Parathyroid adenoma (tissue), 2 donors: ENCODE data around the gene MARCO.

ENCODE experiments used
- H2AFZ ChIP-seq: fragments of 300-600 bp; sonication (generic); one replicate; pipeline ENCODE4 v1.7.0; 2017; ENCODE audit warnings: antibody characterized with exemption, mild to moderate bottlenecking
- H3K27ac ChIP-seq: fragments of 300-600 bp; sonication (generic); one replicate; pipeline ENCODE4 v1.7.0; 2017
- H3K27me3 ChIP-seq: fragments of 300-600 bp; sonication (generic); one replicate; pipeline ENCODE4 v1.7.0; 2017; ENCODE audit warnings: low read length; ENCODE audit not compliant: control insufficient read depth, insufficient read depth
- H3K36me3 ChIP-seq: fragments of 300-600 bp; sonication (generic); one replicate; pipeline ENCODE4 v1.7.0; 2017; ENCODE audit warnings: low read length; ENCODE audit not compliant: control insufficient read depth, insufficient read depth
- H3K4me1 ChIP-seq: fragments of 300-600 bp; sonication (generic); one replicate; pipeline ENCODE4 v1.7.0; 2017; ENCODE audit warnings: control low read depth
- H3K4me2 ChIP-seq: fragments of 300-600 bp; sonication (generic); one replicate; pipeline ENCODE4 v1.7.0; 2017; ENCODE audit warnings: low read length
- H3K4me3 ChIP-seq: fragments of 300-600 bp; sonication (generic); one replicate; pipeline ENCODE4 v1.7.0; 2017; ENCODE audit warnings: low read depth, low read length
- H3K79me2 ChIP-seq: fragments of 300-600 bp; sonication (generic); one replicate; pipeline ENCODE4 v1.7.0; 2017; ENCODE audit warnings: control low read depth
- H3K9ac ChIP-seq: fragments of 300-600 bp; sonication (generic); one replicate; pipeline ENCODE4 v1.7.0; 2017; ENCODE audit warnings: mild to moderate bottlenecking
- H3K9me3 ChIP-seq: fragments of 300-600 bp; sonication (generic); one replicate; pipeline ENCODE4 v1.7.0; 2017; ENCODE audit warnings: low read length; ENCODE audit not compliant: control insufficient read depth
- TF ChIP-seq, protein P1 (sequence below): fragments of 300-600 bp; sonication (generic); IDR thresholded peaks from one replicate; pipeline ENCODE4 v1.7.0; 2017; ENCODE audit warnings: antibody characterized with exemption, mild to moderate bottlenecking
- donor health status: primary hyperparathyroidism.

Gene MARCO, protein sequence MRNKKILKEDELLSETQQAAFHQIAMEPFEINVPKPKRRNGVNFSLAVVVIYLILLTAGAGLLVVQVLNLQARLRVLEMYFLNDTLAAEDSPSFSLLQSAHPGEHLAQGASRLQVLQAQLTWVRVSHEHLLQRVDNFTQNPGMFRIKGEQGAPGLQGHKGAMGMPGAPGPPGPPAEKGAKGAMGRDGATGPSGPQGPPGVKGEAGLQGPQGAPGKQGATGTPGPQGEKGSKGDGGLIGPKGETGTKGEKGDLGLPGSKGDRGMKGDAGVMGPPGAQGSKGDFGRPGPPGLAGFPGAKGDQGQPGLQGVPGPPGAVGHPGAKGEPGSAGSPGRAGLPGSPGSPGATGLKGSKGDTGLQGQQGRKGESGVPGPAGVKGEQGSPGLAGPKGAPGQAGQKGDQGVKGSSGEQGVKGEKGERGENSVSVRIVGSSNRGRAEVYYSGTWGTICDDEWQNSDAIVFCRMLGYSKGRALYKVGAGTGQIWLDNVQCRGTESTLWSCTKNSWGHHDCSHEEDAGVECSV

DNA sequence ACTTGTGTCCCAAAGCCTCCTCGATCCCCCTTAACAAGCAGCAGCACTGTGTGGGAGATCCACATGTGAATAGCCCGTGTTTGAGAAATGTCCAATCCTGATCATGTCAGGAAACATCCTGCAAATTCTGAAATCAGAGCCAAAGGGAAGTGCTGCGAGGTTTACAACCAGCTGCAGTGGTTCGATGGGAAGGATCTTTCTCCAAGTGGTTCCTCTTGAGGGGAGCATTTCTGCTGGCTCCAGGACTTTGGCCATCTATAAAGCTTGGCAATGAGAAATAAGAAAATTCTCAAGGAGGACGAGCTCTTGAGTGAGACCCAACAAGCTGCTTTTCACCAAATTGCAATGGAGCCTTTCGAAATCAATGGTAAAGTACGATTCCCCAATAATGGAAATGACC is at the start of gene MARCO:
MARCO (plus strand) TSS at position 164 of the 400 bp plus-strand sequence; CDS start at position 271, 107 bp downstream.
- no peak within 1 kb of the TSS for H3K4me3 ChIP-seq
- no peaks in the 10 kb centered on the region for H3K9me3 ChIP-seq
- no peaks in the 10 kb centered on the region for H3K27me3 ChIP-seq
- H3K4me1 ChIP-seq: no peaks in the 10 kb centered on the region
- no peaks in the 10 kb centered on the region for H3K36me3 ChIP-seq
- H3K79me2 ChIP-seq: no peaks in the 10 kb centered on the region
- no peak within 1 kb of the TSS for H2AFZ ChIP-seq
- no peak within 1 kb of the TSS for H3K9ac ChIP-seq
- H3K27ac ChIP-seq: no peak within 1 kb of the TSS
- H3K4me2 ChIP-seq: no peak within 1 kb of the TSS
- TF ChIP-seq, protein P1, sequence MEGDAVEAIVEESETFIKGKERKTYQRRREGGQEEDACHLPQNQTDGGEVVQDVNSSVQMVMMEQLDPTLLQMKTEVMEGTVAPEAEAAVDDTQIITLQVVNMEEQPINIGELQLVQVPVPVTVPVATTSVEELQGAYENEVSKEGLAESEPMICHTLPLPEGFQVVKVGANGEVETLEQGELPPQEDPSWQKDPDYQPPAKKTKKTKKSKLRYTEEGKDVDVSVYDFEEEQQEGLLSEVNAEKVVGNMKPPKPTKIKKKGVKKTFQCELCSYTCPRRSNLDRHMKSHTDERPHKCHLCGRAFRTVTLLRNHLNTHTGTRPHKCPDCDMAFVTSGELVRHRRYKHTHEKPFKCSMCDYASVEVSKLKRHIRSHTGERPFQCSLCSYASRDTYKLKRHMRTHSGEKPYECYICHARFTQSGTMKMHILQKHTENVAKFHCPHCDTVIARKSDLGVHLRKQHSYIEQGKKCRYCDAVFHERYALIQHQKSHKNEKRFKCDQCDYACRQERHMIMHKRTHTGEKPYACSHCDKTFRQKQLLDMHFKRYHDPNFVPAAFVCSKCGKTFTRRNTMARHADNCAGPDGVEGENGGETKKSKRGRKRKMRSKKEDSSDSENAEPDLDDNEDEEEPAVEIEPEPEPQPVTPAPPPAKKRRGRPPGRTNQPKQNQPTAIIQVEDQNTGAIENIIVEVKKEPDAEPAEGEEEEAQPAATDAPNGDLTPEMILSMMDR: no peak

DNA sequence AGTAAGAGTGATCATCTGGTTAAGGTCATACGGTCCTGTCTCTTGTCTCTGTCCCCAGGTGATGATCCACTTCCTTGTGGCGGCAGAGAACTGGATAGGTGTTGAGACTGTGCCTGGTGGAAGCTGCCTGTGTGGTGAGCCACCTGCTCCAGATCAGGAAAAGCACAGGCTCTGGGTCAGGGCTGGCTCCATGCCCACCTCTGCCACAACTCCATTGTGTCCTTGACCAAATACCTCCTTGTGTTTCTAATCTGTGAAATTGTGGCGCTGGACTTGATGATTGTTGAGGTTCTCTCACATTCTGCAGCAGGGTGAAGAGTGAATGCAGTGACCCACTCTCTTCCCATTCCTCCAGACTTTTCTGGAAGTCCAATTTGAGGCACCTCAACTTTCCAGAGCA is 48.9 kb upstream of the MARCO start:
- Histone ChIP-seq H3K79me2 (no peaks in the 10 kb centered on the region), H2AFZ (no peak overlapping the region), H3K27me3 (no peaks in the 10 kb centered on the region), H3K36me3 (no peaks in the 10 kb centered on the region), H3K27ac (no peak overlapping the region), H3K4me1 (no peaks in the 10 kb centered on the region), H3K9me3 (no peaks in the 10 kb centered on the region), H3K9ac (no peak overlapping the region), H3K4me2 (no peak overlapping the region), H3K4me3 (no peak overlapping the region)
- TF ChIP-seq, protein P1: no peak

DNA sequence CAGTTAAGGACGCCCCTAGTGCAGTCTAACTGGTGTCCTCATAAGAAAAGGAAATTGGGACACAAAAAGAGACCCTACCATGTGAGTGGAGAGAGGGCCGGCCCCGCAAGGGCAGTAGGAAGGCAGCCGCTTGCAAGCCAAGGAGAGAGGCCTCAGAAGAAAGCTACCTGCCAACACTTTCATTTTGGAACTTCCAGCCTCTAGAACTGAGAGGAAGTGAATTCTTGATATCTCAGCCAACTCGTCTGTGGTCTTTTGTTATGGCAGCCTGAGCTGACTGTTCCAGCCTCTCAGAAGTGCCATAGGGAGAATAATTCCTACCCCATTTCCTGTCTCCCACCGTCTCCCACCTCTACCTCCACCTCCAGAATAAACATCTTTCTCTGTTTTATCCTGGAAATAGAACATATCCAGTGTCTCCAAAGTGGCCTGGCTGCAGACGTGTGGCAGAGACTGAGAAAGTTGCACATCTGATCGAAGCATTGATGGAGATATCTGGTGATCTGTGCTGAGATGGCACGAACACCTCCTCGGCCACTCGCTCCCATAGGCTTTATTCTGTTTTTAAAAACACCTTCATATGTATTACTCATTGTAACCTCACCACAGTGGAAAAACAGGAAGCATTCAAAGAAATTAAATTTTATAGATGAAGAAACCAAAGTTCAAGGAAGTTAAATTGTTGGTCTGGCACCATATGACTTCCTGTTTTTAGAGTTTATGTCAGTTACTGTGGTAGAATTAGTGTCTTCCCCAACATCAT is 39.5 kb upstream of the MARCO start:
- H3K36me3 ChIP-seq: no peaks in the 10 kb centered on the region
- H3K9me3 ChIP-seq: no peaks in the 10 kb centered on the region
- TF ChIP-seq, protein P1: no peak
- H2AFZ ChIP-seq: no peak overlapping the region
- H3K27me3 ChIP-seq: no peaks in the 10 kb centered on the region
- H3K4me3 ChIP-seq: no peak overlapping the region
- no peaks in the 10 kb centered on the region for H3K4me1 ChIP-seq
- no peak overlapping the region for H3K27ac ChIP-seq
- H3K79me2 ChIP-seq: no peaks in the 10 kb centered on the region
- H3K4me2 ChIP-seq: no peak overlapping the region
- no peak overlapping the region for H3K9ac ChIP-seq

DNA sequence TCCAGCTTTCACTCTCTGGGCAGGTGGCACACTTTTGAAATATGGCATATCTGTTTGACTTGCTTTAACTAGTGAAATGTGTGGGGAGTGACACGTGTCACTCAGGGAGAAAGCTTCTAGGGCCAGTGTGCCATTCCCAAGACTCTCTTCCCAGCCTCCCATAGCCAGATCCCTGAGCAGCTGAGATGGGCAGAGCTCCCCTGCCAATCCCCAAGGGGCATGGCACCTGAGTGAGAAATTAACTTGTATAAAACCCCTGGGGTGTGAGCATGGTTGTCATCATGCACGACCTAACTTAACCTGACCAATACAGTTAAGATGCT is 39.0 kb upstream of the MARCO start:
- no peaks in the 10 kb centered on the region for H3K79me2 ChIP-seq
- H2AFZ ChIP-seq: no peak overlapping the region
- H3K9ac ChIP-seq: no peak overlapping the region
- H3K4me1 ChIP-seq: no peaks in the 10 kb centered on the region
- no peaks in the 10 kb centered on the region for H3K36me3 ChIP-seq
- no peak overlapping the region for H3K4me2 ChIP-seq
- no peaks in the 10 kb centered on the region for H3K9me3 ChIP-seq
- H3K27me3 ChIP-seq: no peaks in the 10 kb centered on the region
- no peak overlapping the region for H3K27ac ChIP-seq
- TF ChIP-seq, protein P1: no peak
- no peak overlapping the region for H3K4me3 ChIP-seq
